Measurements from ENCODE around the gene UGT1A5.

DNA sequence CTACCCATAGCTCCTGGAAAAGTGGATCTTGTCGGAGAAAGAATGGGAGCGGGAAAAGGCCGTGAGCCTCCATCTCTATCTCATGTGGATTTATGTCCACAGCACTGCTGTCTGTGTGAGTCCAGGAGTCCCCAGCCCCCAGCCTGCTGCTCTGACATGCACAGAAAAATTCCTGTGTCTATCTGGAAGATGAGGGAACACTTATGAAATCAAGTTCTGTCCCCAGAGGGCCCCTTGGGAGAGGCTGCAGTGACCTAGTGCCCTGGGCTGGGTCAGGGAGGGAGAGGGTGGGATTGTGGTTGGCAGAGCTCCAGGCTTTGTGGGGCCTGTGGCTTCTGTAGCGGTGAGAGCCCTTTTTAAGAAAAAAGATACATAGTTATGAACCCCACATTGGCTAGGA is 104.1 kb downstream of the UGT1A5 start:
- no peak for TF ChIP-seq TAF1 (IDR thresholded peaks at IDR 0.05; ENCODE audit: borderline replicate concordance, insufficient read depth, low read length)
- TF ChIP-seq, protein P1, sequence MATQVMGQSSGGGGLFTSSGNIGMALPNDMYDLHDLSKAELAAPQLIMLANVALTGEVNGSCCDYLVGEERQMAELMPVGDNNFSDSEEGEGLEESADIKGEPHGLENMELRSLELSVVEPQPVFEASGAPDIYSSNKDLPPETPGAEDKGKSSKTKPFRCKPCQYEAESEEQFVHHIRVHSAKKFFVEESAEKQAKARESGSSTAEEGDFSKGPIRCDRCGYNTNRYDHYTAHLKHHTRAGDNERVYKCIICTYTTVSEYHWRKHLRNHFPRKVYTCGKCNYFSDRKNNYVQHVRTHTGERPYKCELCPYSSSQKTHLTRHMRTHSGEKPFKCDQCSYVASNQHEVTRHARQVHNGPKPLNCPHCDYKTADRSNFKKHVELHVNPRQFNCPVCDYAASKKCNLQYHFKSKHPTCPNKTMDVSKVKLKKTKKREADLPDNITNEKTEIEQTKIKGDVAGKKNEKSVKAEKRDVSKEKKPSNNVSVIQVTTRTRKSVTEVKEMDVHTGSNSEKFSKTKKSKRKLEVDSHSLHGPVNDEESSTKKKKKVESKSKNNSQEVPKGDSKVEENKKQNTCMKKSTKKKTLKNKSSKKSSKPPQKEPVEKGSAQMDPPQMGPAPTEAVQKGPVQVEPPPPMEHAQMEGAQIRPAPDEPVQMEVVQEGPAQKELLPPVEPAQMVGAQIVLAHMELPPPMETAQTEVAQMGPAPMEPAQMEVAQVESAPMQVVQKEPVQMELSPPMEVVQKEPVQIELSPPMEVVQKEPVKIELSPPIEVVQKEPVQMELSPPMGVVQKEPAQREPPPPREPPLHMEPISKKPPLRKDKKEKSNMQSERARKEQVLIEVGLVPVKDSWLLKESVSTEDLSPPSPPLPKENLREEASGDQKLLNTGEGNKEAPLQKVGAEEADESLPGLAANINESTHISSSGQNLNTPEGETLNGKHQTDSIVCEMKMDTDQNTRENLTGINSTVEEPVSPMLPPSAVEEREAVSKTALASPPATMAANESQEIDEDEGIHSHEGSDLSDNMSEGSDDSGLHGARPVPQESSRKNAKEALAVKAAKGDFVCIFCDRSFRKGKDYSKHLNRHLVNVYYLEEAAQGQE (IDR thresholded peaks at IDR 0.05; ENCODE audit: insufficient read depth in 1 of 2, low read depth in 2 of 2, low read length in 2 of 2), result no peak
- no peak for TF ChIP-seq SIN3A (IDR thresholded peaks at IDR 0.05; ENCODE audit: borderline replicate concordance, insufficient read depth, low read length)
- TF ChIP-seq POLR2AphosphoS5 (IDR thresholded peaks at IDR 0.05; ENCODE audit: low read depth, low read length), result no peak
- no peak for TF ChIP-seq FOXP2 (optimal IDR thresholded peaks at IDR 0.05; ENCODE audit: borderline replicate concordance, extremely low read depth, extremely low read length, insufficient read depth)
